Peyer's patch (tissue), 4 donors: Measurements from ENCODE around the gene TMIGD3. TPM values are rescaled to one million over a fixed set of nuclear protein-coding genes. Genes with fewer than 3 reads are reported as not detected.

Experiments
- DNase-seq, 3 donors: peaks; one replicate each; pipeline ENCODE4 v3.0.0-alpha.2; 2017 to 2019
- H3K27ac ChIP-seq, 4 donors: fragments of 200-600 bp; sonication (generic); one replicate each; pipeline ENCODE4 v1.5.1; 2016 to 2019
- H3K27me3 ChIP-seq, 2 donors: fragments of 200-600 bp; sonication (generic); one replicate each; pipeline ENCODE4 v1.5.1; 2019
- H3K36me3 ChIP-seq, 3 donors: fragments of 200-600 bp; sonication (generic); one replicate each; pipeline ENCODE4 v1.5.1; 2016 to 2019
- H3K4me1 ChIP-seq, 4 donors: fragments of 200-600 bp; sonication (generic); one replicate each; pipeline ENCODE4 v1.5.1; 2016 to 2019
- H3K4me3 ChIP-seq, 4 donors: fragments of 200-600 bp; sonication (generic); 1 replicate in 3 of 4; 2 replicates in 1 of 4; pipeline ENCODE4 v1.5.1; 2016 to 2019; ENCODE audit warnings: mild to moderate bottlenecking in 1 of 4
- H3K9me3 ChIP-seq, 4 donors: fragments of 200-600 bp; sonication (generic); one replicate each; pipeline ENCODE4 v1.5.1; 2016 to 2019; ENCODE audit warnings: mild to moderate bottlenecking in 1 of 4
- CTCF ChIP-seq, 6 experiments: fragments of 450-650 bp in 4 of 6; fragments of 200-600 bp in 2 of 6; sonication (generic) in 1 of 6; IDR thresholded peaks; one replicate each; pipeline ENCODE4 v1.5.1; 2017 to 2019; ENCODE audit warnings: antibody characterized with exemption in 6 of 6, mild to moderate bottlenecking in 3 of 6, moderate library complexity in 1 of 6
- POLR2A ChIP-seq, 2 donors: fragments of 450-650 bp; IDR thresholded peaks; one replicate each; pipeline ENCODE4 v1.5.1; 2017; ENCODE audit warnings: antibody characterized with exemption in 2 of 2, mild to moderate bottlenecking in 2 of 2, moderate library complexity in 2 of 2
- total RNA-seq, 4 donors: library from RNA; depleted of rRNA; stranded (reverse); fragments of >200 nt; gene quantifications; one replicate each; pipeline ENCODE4 v1.1.0, GENCODE V29; 2016

The TMIGD3 gene
- total RNA-seq, 4 donors from 2014 or later = 2.1 to 27.2 (median 6.4) TPM; not detected in 1

- Histone ChIP-seq H3K4me3 (peak overlapping the region in 2 of 4 donors; percentile 78 to 97), H3K9me3 (no peaks in the 10 kb centered on the region), H3K36me3 (peaks cover 0 to 22% (median 0%) of the 10 kb centered on the region in 3 donors), H3K27me3 (no peaks in the 10 kb centered on the region), H3K4me1 (peaks cover 0 to 46% (median 4%) of the 10 kb centered on the region in 4 donors), H3K27ac (peak overlapping the region in 1 of 4 donors; percentile 17)
- no peak for DNase-seq
- TF ChIP-seq CTCF (IDR thresholded peaks at IDR 0.05) (no peak), POLR2A (IDR thresholded peaks at IDR 0.05) (no peak)
Measured at GRCh38 chr1:111446967-111447892, 56.2 kb downstream of the TMIGD3 start.

- TF ChIP-seq POLR2A (IDR thresholded peaks at IDR 0.05) (no peak), CTCF (IDR thresholded peaks at IDR 0.05) (no peak)
- Histone ChIP-seq H3K4me1 (peaks cover 0 to 39% (median 4%) of the 10 kb centered on the region in 4 donors), H3K36me3 (peaks cover 0 to 27% (median 0%) of the 10 kb centered on the region in 3 donors), H3K27ac (no peak overlapping the region), H3K9me3 (no peaks in the 10 kb centered on the region), H3K27me3 (no peaks in the 10 kb centered on the region), H3K4me3 (peak overlapping the region in 1 of 4 donors; percentile 9)
- no peak for DNase-seq
Measured at GRCh38 chr1:111446546-111446945, 56.9 kb downstream of the TMIGD3 start.

DNA sequence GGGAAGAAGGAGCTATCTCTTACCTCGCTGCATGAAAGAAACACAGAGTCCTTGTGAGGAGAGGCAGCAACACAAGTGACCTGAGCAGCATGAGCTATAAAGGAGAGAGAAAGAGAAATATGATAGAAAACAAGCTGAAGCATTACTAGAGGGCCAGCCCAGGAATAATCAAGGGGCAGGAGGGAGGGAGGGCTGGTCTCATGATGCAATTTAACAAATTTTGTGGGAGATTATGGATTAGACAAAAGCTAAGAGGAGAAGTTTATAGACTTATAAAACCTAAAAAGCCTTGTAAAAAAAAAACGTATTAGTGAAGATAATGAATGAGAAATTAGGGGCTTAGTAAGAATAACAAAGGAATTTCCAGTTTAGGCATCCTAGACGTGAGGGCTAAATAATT is 59.4 kb downstream of the TMIGD3 start:
- Histone ChIP-seq H3K9me3 (no peaks in the 10 kb centered on the region), H3K4me3 (no peak overlapping the region), H3K36me3 (peaks cover 0 to 52% (median 0%) of the 10 kb centered on the region in 3 donors), H3K27ac (no peak overlapping the region), H3K27me3 (no peaks in the 10 kb centered on the region), H3K4me1 (peaks cover 0 to 21% (median 2%) of the 10 kb centered on the region in 4 donors)
- DNase-seq = no peak
- TF ChIP-seq POLR2A (IDR thresholded peaks at IDR 0.05) = no peak
- TF ChIP-seq CTCF (IDR thresholded peaks at IDR 0.05) = no peak

- Histone ChIP-seq H3K36me3 (peaks cover 0 to 67% (median 0%) of the 10 kb centered on the region in 3 donors), H3K27ac (no peak overlapping the region), H3K4me1 (peaks cover 0 to 11% (median 0%) of the 10 kb centered on the region in 4 donors), H3K27me3 (no peaks in the 10 kb centered on the region), H3K9me3 (no peaks in the 10 kb centered on the region), H3K4me3 (no peak overlapping the region)
- TF ChIP-seq CTCF (IDR thresholded peaks at IDR 0.05) (no peak), POLR2A (IDR thresholded peaks at IDR 0.05) (no peak)
- no peak for DNase-seq
Measured at GRCh38 chr1:111442457-111442856, 61.0 kb downstream of the TMIGD3 start.

DNA sequence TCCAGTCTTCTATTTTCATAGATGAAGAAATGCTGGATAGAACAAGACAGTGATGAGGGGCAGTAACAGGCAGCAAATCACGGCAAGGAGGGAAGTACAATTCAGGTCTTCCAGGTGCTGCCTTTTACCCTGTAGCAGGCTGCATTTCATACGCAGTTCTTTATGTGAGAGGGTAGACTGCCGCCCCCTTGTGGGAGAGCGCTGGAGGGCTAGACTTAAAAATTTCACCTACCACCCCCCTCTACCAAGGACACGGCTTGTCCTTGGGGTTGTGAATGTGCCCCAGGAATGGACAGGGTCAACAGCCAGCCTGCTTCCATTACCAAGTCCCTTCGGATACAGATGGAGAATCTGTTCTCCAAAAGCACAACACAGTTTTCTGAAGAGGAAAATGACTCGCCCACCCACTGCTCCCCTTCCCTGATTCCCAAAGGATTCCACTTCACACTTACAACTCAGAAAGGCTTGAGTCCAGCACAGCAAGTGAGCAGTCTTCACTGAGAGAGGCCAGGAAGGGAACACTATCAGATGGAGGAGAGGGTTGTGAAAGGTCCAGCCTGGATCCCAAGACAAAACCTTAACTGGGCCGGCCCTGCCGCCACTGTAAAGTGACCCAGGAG is 61.8 kb downstream of the TMIGD3 start:
- Histone ChIP-seq H3K36me3 (peaks cover 0 to 70% (median 0%) of the 10 kb centered on the region in 3 donors), H3K27ac (peak overlapping the region in 1 of 4 donors; percentile 1), H3K4me1 (peaks cover 0 to 7% (median 0%) of the 10 kb centered on the region in 4 donors), H3K4me3 (no peak overlapping the region), H3K27me3 (no peaks in the 10 kb centered on the region), H3K9me3 (no peaks in the 10 kb centered on the region)
- DNase-seq = peak in 2 of 3 donors; percentile 73 to 77
- TF ChIP-seq CTCF (IDR thresholded peaks at IDR 0.05) = peak; percentile 20 to 61 (median 34)
- no peak for TF ChIP-seq POLR2A (IDR thresholded peaks at IDR 0.05)
